Erythroblast (primary cell): ENCODE results near the gene ADORA2B.

ENCODE experiments used
- DNase-seq, 2 experiments: peaks; one replicate each; lab custom pipeline; 2025; lab: John Stamatoyannopoulos, UW
- GATA1 ChIP-seq: IDR thresholded peaks from 2 replicates; pipeline ENCODE4 v1.6.1; 2011; ENCODE audit warnings: low read depth, mild to moderate bottlenecking, control low read depth, low read length, moderate library complexity
- POLR2A ChIP-seq: IDR thresholded peaks from 2 replicates; pipeline ENCODE4 v1.6.1; 2011; ENCODE audit warnings: mild to moderate bottlenecking, low read length

ADORA2B gene

DNA sequence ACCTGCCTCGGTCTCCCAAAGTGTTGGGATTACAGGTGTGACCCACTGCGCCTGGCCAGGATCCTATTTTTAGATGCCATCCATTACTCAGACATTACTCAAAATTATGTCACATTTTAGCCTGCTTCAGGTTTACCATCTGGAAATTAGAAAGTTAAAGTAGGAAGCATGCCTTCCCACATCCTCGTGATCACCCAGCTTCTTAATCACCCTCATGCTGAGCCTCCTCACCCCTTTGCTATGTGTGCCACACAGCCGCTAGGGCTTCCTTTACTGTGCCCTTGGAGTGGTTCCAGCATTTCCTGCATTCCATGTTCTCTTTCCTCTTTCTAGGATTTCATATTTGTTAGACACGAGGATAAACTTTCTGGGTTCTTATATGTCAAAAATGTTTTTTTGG is 9.3 kb downstream of the ADORA2B start:
- TF ChIP-seq POLR2A, result no peak
- no peak for TF ChIP-seq GATA1
- DNase-seq, result no peak

DNA sequence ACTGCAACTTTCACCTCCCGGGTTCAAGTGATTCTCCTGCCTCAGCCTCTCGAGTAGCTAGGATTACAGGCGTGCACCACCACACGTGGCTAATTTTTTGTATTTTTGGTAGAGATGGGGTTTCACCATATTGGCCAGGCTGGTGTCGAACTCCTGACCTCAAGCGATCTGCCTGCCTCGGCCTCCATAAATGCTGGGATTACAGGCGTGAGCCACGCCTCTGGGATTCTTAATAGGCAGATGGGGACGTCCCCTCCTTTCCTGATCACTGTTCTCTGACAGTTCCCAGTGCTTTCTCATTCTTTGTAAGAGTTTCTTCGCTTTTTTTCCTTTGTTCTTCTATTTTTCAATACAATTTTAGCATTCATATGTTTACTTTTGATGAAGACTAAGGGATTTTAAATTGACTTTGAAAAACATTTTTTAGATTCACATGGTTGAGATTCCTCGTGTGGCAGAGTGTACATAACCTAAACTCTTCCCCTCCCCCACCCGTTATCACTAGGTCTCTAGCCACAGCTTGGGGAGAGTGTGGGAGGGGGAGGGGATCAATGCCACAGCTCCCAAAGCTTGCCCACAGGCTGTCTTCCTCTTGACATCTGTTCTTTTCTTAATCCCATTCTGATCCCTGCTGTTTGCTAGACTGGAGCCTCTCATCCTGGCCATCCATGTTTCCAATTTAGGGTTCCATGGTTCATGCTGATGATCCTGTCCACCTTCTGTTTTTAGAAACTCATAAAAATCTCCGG is 11.0 kb downstream of the ADORA2B start:
- DNase-seq, result peak; percentile 76 to 83

DNA sequence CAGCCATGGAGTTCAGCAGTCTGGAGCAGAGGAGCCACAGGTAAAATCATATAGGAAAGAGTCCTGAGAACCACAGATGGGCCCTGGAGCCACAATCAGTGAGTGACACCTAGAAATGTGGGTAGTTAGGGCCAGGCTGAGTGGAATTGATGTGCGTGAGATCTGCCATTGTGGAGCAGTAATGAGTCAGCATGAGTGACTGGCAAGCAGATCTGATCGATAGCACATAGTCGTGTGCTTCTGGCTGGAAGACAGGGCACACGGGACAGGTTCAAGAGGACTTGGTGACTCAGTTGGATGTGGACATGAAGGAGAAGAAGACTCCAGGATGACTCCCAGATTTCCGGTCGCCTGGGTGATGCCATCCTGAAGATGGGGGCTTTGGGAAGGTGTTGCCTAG is 12.3 kb downstream of the ADORA2B start:
- DNase-seq, result peak; percentile 87 to 89
- TF ChIP-seq POLR2A, result peak; percentile 42
- no peak for TF ChIP-seq GATA1

More for the DNA sequence above, 11.0 kb downstream of the ADORA2B start:
- TF ChIP-seq GATA1 (no peak), POLR2A (no peak)

DNA sequence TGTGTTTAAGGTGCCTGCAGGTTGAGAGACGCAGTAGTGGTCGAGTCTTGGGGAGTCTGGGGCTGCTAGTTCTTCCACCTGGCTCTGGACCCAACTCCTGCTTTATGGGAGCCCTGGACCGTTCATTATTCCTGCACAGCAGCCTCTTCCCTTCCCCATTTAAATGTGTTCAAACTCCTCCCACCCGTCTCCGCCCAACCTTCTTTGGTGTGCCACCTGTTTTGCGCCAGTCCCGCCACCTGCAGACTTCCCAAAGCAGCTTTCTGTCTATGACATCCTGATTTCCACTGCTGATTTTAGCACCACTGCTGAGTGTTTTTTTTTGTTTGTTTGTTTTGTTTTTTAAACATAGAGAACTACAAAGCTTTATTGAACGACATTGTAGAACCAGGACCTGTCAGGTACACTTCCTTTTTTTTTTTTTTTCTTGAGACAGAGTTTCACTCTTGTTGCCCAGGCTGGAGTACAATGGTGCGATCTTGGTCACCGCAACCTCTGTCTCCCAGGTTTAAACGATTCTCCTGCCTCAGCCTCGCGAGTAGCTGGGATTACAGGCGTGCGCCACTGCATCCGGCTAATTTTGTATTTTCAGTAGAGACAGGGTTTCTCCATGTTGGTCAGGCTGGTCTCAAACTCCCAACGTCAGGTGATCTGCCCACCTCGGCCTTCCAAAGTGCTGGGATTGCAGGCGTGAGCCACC is 12.8 kb downstream of the ADORA2B start:
- TF ChIP-seq GATA1, result no peak
- DNase-seq, result no peak

DNA sequence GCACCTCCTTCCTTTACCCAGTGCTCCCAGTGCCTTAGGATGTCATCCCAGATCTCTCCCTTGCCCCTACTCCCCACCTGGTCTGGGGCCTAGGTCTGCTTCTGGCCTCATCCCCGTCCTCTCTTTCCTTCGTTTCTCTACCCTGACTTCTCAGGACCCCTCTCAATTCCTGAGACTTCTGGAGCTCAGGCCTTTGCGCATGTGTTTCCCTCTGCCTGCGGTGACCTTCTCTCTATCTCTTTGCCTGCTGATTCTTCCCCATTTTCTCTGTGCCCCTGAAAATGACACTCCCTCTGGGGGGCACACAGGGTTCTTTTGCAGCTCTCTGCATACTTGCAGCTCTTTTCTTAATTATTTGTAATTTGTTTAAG is 13.5 kb downstream of the ADORA2B start:
- DNase-seq, result no peak
- TF ChIP-seq POLR2A, result no peak
- no peak for TF ChIP-seq GATA1

DNA sequence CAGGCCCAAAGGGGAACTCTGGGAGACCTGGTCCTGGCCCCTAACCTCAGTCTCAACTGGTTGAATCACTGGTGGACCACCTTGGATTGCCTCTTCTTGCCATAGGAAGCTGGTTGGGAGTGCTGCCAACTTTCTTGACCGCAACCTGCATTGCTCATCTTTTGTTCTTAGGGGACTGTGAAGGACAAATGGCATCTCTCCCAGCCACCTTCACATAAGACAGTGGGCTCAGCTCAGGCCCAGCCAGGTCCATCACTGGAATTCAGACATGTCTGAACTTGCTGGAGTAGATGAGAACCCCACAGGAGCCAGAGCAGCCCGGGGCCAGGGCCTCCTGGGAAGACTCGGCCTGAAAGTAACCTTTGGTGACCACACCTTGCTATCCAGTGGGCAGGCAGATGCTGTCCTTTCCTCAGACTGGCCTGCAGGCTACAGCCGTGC is 18.8 kb downstream of the ADORA2B start:
- DNase-seq, result peak in 1 of 2 experiments; percentile 29
- no peak for TF ChIP-seq GATA1

DNA sequence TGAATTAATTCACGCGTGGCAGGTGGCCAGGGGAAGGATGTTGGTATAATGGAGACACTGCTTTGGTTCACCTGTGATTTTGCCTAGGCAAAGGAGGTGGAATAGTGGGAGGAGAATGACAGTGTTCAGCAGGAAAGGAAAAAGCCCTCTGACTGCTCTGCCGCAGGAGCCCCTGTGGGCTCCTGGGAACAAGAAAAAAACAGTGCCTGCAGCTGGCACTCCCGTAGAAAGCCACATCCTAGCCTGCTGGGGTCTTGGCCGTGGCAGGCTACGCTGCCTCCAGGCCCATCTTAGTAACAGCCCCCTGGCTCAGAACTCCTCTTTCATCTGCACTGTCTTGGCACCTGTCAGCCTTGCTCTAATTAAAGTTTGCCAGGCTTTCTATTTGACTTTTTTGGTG is 20.6 kb downstream of the ADORA2B start:
- TF ChIP-seq POLR2A, result no peak
- no peak for TF ChIP-seq GATA1
- DNase-seq, result no peak

DNA sequence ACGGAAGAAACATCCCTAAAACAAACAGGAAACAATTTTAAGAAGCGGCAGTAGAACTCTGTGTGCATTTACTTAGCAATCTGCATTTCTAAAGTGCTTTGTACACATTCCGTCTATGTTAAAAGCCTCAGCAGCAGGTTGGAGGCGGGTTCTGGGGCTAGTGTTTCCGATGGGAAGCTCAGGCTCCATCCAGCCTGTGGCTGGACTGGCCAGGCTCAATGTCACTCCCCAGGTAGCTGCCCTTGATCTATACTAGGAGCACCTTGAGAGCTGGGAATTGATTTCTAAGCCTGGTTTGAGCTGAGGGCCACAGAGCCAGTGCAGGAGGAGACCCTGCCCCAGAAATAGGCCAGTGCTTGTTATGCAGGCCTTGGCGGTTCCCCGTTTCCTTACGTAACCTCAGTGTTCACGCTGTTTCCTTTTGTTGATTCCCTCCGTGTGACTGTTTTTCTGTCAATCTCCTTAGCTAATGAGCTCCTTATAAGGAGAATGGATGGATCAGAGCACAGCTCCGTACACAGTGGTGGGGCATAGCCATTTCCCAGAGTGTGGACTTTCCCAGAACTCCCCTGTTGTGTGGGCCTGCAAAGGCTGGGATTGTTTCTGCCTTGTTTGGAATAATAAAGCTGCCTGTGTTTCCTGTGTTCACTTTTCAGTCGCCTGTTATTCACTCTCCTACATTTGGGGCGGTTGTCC is 21.4 kb downstream of the ADORA2B start:
- DNase-seq, result peak; percentile 39 to 46
- TF ChIP-seq POLR2A, result no peak

DNA sequence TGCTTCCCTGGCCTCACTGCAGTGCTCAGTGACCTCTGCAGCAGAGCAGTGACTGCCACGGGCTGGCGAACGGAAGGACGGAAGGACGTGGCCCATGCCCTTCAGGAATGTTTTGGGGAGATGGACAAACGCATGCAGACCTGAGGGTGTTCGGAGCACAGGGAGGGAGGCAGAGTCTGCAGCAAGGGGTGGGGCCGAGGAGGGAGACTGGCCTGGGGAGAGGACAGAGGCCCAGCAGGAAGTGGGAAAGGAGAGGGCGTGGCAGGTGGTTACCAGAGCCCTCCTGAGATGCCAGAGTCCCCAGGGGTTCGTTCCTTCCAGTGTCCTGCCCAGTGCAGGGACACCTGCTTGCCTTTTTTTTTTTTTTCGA is 21.9 kb downstream of the ADORA2B start:
- TF ChIP-seq POLR2A, result no peak
- TF ChIP-seq GATA1, result no peak
- peak; percentile 28 to 41 for DNase-seq

DNA sequence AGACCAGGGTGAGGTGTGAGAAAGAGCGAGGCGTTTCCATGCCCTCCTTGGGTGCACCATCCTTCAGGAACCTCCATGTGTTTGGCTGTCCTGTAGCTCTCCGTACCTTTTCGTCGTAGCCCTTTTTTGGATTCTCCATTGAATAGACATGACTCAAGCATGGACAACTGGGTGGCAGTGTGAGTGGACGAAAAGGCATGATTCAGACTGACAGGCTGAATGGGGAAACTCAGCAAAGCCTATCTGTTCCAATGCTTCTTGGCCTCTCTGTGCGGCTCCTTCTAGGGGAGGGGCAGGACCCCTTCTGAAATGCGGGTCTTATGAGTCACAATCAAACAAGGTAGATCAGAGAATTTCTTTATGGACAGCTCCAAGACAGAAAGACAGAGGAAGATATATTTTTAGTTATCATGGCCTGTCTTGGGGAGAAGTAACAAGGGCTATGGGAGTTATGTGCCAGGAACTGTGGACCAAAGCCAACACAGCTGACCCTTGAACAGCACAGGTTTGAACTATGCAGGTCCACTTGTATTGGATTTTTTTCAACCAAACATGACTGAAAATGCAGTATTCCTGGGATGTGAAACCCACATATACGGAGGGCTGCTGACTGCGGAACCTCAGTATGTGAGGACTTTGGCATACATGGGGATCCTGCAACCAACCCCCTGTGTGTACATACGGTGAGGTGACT is 22.9 kb downstream of the ADORA2B start:
- TF ChIP-seq POLR2A (no peak), GATA1 (no peak)

DNA sequence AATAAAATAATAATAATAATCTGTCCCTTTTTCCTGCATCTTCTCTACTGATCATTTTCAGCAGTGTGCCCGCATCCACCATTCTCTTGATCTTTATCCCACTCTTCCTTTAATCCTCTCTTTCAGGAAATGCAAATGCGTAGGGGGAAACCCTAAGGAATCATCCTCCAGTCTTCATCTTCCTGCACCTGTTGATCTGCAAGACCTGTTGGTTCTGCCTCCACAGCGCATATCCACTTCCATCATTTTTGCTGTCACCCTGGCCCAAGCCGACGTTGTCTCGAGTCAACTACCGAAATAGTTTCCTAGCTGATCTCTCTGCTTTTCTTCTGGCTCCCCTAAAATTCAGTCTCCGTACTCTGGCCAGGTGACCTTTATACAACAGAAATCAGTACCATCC is 24.5 kb downstream of the ADORA2B start:
- DNase-seq, result no peak
- no peak for TF ChIP-seq POLR2A
- TF ChIP-seq GATA1, result no peak

More for the DNA sequence above, 22.9 kb downstream of the ADORA2B start:
- DNase-seq, result no peak

DNA sequence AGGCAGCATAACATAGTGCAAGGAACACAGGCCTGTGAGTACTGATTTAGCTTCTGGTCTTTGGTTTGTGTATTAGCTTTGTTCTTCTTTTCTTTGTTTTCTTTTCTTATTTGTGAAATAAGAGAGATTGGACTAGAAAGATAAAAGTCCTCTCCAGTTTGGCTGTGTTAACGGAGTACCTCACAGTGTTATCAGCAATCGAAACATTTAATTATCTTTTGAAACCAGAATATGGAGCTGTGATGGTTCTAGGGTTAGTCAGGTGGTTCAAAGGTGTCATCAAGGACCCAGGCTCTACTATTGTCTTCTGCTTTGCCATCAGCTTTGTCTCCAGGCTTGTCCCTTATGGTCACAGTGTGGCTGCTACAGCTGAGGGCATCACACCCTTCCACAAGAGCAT is 25.6 kb downstream of the ADORA2B start:
- peak; percentile 39 to 72 for DNase-seq
- TF ChIP-seq POLR2A (no peak), GATA1 (no peak)

DNA sequence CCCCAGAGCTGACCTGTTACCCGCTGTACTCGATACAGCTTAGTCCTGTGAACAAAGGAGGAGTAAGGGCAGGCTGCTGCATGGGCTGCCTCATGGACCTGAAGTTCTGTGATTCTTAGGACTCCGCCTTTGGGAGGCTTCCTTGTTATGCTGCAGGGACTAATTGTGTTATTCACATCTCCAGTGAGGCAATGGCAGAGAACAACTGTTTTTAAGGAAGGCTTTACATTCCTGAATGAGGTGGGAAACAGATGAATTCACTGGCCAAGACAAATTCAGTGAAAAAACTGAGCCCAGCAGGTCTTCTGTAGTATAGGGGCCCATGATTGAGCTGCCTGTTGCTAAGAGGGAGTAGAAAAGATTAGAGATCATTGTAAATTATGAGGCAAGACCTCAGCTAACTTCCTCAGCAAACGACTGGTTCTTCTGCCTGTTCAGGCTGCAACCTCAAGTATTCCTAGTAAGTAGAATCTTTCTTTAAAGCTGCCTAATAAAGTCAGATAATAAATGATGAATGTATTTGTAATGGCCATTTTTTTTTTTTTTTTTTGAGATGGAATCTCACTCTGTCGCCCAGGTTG is 26.3 kb downstream of the ADORA2B start:
- DNase-seq, result peak; percentile 30
- TF ChIP-seq POLR2A (no peak), GATA1 (no peak)
